H1 (cell line): Measurements from ENCODE around the gene DCP1B. TPM values are rescaled to one million over a fixed set of nuclear protein-coding genes. Genes with fewer than 3 reads are reported as not detected.

Experiments used
- CTCF ChIA-PET: fragments of 300-600 bp; sonication (Branson Sonifier 250); formaldehyde crosslinking; loops from one replicate; lab custom pipeline; 2021; ENCODE audit not compliant: partially characterized antibody; lab: Charles Lee
- POLR2A ChIA-PET: fragments of 300-600 bp; sonication (Branson Sonifier 250); formaldehyde crosslinking; loops from one replicate; lab custom pipeline; 2021; ENCODE audit warnings: inconsistent platforms; ENCODE audit not compliant: partially characterized antibody; lab: Charles Lee
- DNase-seq, 2 experiments: peaks; one replicate each; pipeline versions ENCODE4 v3.0.0 to v3.0.0-alpha.2; 2010 to 2022; ENCODE audit warnings: low spot score in 2 of 2, low read depth in 1 of 2, mixed read lengths in 1 of 2
- FAIRE-seq: peaks from 2 replicates; lab custom pipeline; 2011; peaks lifted over from hg19 to GRCh38; lab: Jason Lieb, UNC
- H2AFZ ChIP-seq: 2 replicates; pipeline ENCODE4 v1.8.1; 2012; ENCODE audit warnings: low read length, inconsistent platforms
- H2AK5ac ChIP-seq: 2 replicates; pipeline ENCODE4 v1.6.1; 2013; ENCODE audit warnings: low read depth, low read length
- H2BK120ac ChIP-seq: replicated peaks from 2 replicates; pipeline ENCODE3; 2013; ENCODE audit warnings: low read depth, low read length, inconsistent platforms
- H2BK12ac ChIP-seq: 2 replicates; pipeline ENCODE4 v1.6.1; 2013; ENCODE audit warnings: low read depth, low read length
- H2BK15ac ChIP-seq: 2 replicates; pipeline ENCODE4 v1.6.1; 2013; ENCODE audit warnings: low read length
- H2BK20ac ChIP-seq: 2 replicates; pipeline ENCODE4 v1.6.1; 2013; ENCODE audit warnings: low read length
- H2BK5ac ChIP-seq: 2 replicates; pipeline ENCODE4 v1.6.1; 2013; ENCODE audit warnings: low read depth, low read length
- H3K14ac ChIP-seq: 2 replicates; pipeline ENCODE4 v1.6.1; 2013; ENCODE audit warnings: inconsistent platforms; ENCODE audit not compliant: insufficient read length
- H3K18ac ChIP-seq: 2 replicates; pipeline ENCODE4 v1.6.1; 2013; ENCODE audit warnings: low read length; ENCODE audit errors: extremely low read depth
- H3K23ac ChIP-seq: 2 replicates; pipeline ENCODE4 v1.6.1; 2013; ENCODE audit warnings: inconsistent platforms; ENCODE audit not compliant: insufficient read length
- H3K23me2 ChIP-seq: 2 replicates; pipeline ENCODE4 v1.6.1; 2013; ENCODE audit warnings: low read depth, low read length
- H3K27ac ChIP-seq: 2 replicates; pipeline ENCODE4 v1.6.1; 2011; ENCODE audit warnings: low read depth, low read length, inconsistent platforms
- H3K27me3 ChIP-seq, 4 experiments: replicated peaks in 1 of 4; 1 replicate in 1 of 4; 2 replicates in 3 of 4; pipeline versions ENCODE4 v1.6.1 to v1.8.1; 2011 to 2013; ENCODE audit warnings: low read length in 3 of 4, mild to moderate bottlenecking in 3 of 4, inconsistent platforms in 2 of 4, mixed read lengths in 2 of 4, moderate library complexity in 1 of 4; ENCODE audit not compliant: control insufficient read depth in 3 of 4, insufficient read depth in 3 of 4; ENCODE audit errors: extremely low read depth in 1 of 4
- H3K36me3 ChIP-seq, 4 experiments: 2 replicates each; pipeline versions ENCODE4 v1.6.1 to v1.8.1; 2011 to 2013; ENCODE audit warnings: mild to moderate bottlenecking in 4 of 4, low read length in 3 of 4, moderate library complexity in 2 of 4, control low read depth in 1 of 4, inconsistent platforms in 1 of 4; ENCODE audit not compliant: insufficient read depth in 4 of 4, control insufficient read depth in 2 of 4
- H3K4ac ChIP-seq: replicated peaks from 2 replicates; pipeline ENCODE3; 2013; ENCODE audit warnings: low read length, low read depth, mixed read lengths, inconsistent platforms; ENCODE audit not compliant: insufficient read length
- H3K4me1 ChIP-seq, 4 experiments: replicated peaks in 1 of 4; 1 replicate in 1 of 4; 2 replicates in 3 of 4; pipeline versions ENCODE4 v1.6.1 to v1.8.1; 2011 to 2013; ENCODE audit warnings: low read length in 3 of 4, inconsistent platforms in 2 of 4, mixed read lengths in 1 of 4; ENCODE audit not compliant: insufficient read depth in 4 of 4, control insufficient read depth in 3 of 4
- H3K4me2 ChIP-seq, 2 experiments: 2 replicates each; pipeline versions ENCODE4 v1.6.1 to v1.8.1; 2011 to 2013; ENCODE audit warnings: low read depth in 2 of 2, low read length in 2 of 2, control low read depth in 1 of 2, inconsistent platforms in 1 of 2, mild to moderate bottlenecking in 1 of 2; ENCODE audit not compliant: insufficient read depth in 1 of 2
- H3K4me3 ChIP-seq, 4 experiments: fragments of 200-600, 300-600 bp in 1 of 4; sonication (generic), shearing (Covaris generic), sonication (Bioruptor Twin) in 1 of 4; 2 replicates each; pipeline versions ENCODE4 v1.5.1 to v1.8.1; 2011 to 2016; ENCODE audit warnings: low read length in 4 of 4, low read depth in 3 of 4, control low read depth in 2 of 4, inconsistent platforms in 2 of 4, mild to moderate bottlenecking in 2 of 4, mixed read lengths in 1 of 4, moderate library complexity in 1 of 4; ENCODE audit not compliant: insufficient read depth in 2 of 4; ENCODE audit errors: extremely low read depth in 1 of 4
- H3K56ac ChIP-seq: replicated peaks from 2 replicates; pipeline ENCODE3; 2013; ENCODE audit warnings: low read depth, mild to moderate bottlenecking, mixed read lengths, low read length, inconsistent platforms; ENCODE audit not compliant: insufficient read length
- H3K79me1 ChIP-seq: 2 replicates; pipeline ENCODE4 v1.6.1; 2013; ENCODE audit warnings: low read depth, low read length, control low read depth
- H3K79me2 ChIP-seq, 2 experiments: 2 replicates each; pipeline versions ENCODE4 v1.6.1 to v1.8.1; 2012 to 2013; ENCODE audit warnings: low read length in 2 of 2, mild to moderate bottlenecking in 2 of 2, inconsistent platforms in 1 of 2; ENCODE audit not compliant: insufficient read depth in 2 of 2, control insufficient read depth in 1 of 2
- H3K9ac ChIP-seq, 4 experiments: replicated peaks in 1 of 4; 1 replicate in 1 of 4; 2 replicates in 3 of 4; pipeline versions ENCODE4 v1.6.1 to v1.8.1; 2011 to 2013; ENCODE audit warnings: low read depth in 3 of 4, low read length in 3 of 4, control low read depth in 2 of 4, mild to moderate bottlenecking in 2 of 4, moderate library complexity in 2 of 4, inconsistent platforms in 1 of 4; ENCODE audit errors: extremely low read depth in 1 of 4
- H3K9me3 ChIP-seq, 2 experiments: 2 replicates each; pipeline versions ENCODE4 v1.6.1 to v1.8.1; 2012 to 2013; ENCODE audit warnings: mild to moderate bottlenecking in 2 of 2, moderate library complexity in 2 of 2, control low read depth in 1 of 2, inconsistent platforms in 1 of 2, low read depth in 1 of 2, low read length in 1 of 2, mixed read lengths in 1 of 2; ENCODE audit not compliant: insufficient read depth in 2 of 2
- H4K20me1 ChIP-seq, 2 experiments: replicated peaks in 1 of 2; 2 replicates each; pipeline versions ENCODE3 to v1.8.1; 2011 to 2013; ENCODE audit warnings: inconsistent platforms in 2 of 2, low read length in 2 of 2, mild to moderate bottlenecking in 1 of 2; ENCODE audit not compliant: insufficient read depth in 2 of 2, control insufficient read depth in 1 of 2
- H4K5ac ChIP-seq: 2 replicates; pipeline ENCODE4 v1.6.1; 2013; ENCODE audit warnings: low read length, low read depth, mixed read lengths, inconsistent platforms; ENCODE audit not compliant: insufficient read length
- H4K8ac ChIP-seq: 2 replicates; pipeline ENCODE4 v1.8.0; 2013; ENCODE audit warnings: mild to moderate bottlenecking, moderate library complexity, low read length, inconsistent platforms; ENCODE audit not compliant: insufficient read depth; ENCODE audit errors: extremely low read depth
- H4K91ac ChIP-seq: replicated peaks from 2 replicates; pipeline ENCODE3; 2013; ENCODE audit warnings: low read length, mixed read lengths, inconsistent platforms; ENCODE audit not compliant: insufficient read length
- BACH1 ChIP-seq: IDR thresholded peaks from 2 replicates; pipeline ENCODE4 v1.6.1; 2012; ENCODE audit warnings: low read length, improper control_type of control experiment
- CBX5 ChIP-seq: fragments of 300-800, 300-1000 bp; sonication (generic); IDR thresholded peaks from 2 replicates; pipeline ENCODE4 v1.7.1; 2016; ENCODE audit warnings: antibody characterized with exemption, low read length, low read depth
- EZH2 ChIP-seq: fragments of 200-600 bp; sonication (generic); IDR thresholded peaks from 2 replicates; pipeline ENCODE4 v1.7.1; 2012; ENCODE audit warnings: low read depth, mild to moderate bottlenecking, moderate library complexity, low read length, inconsistent platforms; ENCODE audit not compliant: severe bottlenecking
- HDAC2 ChIP-seq, 2 experiments: fragments of 300-600 bp in 1 of 2; sonication (generic) in 1 of 2; IDR thresholded peaks; 2 replicates each; pipeline ENCODE4 v1.6.1; 2011 to 2012; ENCODE audit warnings: low read depth in 2 of 2, low read length in 2 of 2, mild to moderate bottlenecking in 2 of 2, moderate library complexity in 2 of 2, borderline replicate concordance in 1 of 2, inconsistent platforms in 1 of 2
- HDAC6 ChIP-seq: IDR thresholded peaks from one replicate; pipeline ENCODE4 v1.7.1; 2012; ENCODE audit warnings: low read depth, mild to moderate bottlenecking, inconsistent platforms, low read length, moderate library complexity
- JUN ChIP-seq: IDR thresholded peaks from 2 replicates; pipeline ENCODE4 v1.6.1; 2011; ENCODE audit warnings: low read depth, mild to moderate bottlenecking, improper control_type of control experiment, low read length
- JUND ChIP-seq: IDR thresholded peaks from 2 replicates; pipeline ENCODE4 v1.6.1; 2011; ENCODE audit warnings: mild to moderate bottlenecking, improper control_type of control experiment, low read length
- KDM5A ChIP-seq: fragments of 200-600 bp; IDR thresholded peaks from 2 replicates; pipeline ENCODE4 v1.7.1; 2012; ENCODE audit warnings: mild to moderate bottlenecking, low read length, inconsistent platforms, mixed read lengths
- RAD21 ChIP-seq, 2 experiments: IDR thresholded peaks in 1 of 2; conservative IDR thresholded peaks in 1 of 2; 2 replicates each; pipeline ENCODE4 v1.6.1; 2011; ENCODE audit warnings: low read depth in 2 of 2, low read length in 2 of 2, improper control_type of control experiment in 1 of 2, inconsistent platforms in 1 of 2, mild to moderate bottlenecking in 1 of 2, moderate library complexity in 1 of 2
- RNF2 ChIP-seq: fragments of 200-900, 300-1000 bp; sonication (generic); IDR thresholded peaks from 2 replicates; pipeline ENCODE4 v1.7.1; 2016; ENCODE audit warnings: borderline replicate concordance, low read depth, mild to moderate bottlenecking, antibody characterized with exemption, low read length; ENCODE audit not compliant: poor library complexity, severe bottlenecking; ENCODE audit errors: missing control alignments
- ZNF274 ChIP-seq: IDR thresholded peaks from 2 replicates; pipeline ENCODE4 v1.7.0; 2012; ENCODE audit warnings: low read length, borderline replicate concordance; ENCODE audit errors: extremely low read depth
- WGBS, 2 experiments: shearing (Covaris generic) in 1 of 2; methylation state at CpG; one replicate each; pipeline versions ENCODE4 v1.1.6 to v1.1.7; 2013 to 2015; ENCODE audit warnings: low lambda C conversion rate in 2 of 2, mixed read lengths in 2 of 2, inconsistent platforms in 1 of 2, low coverage in 1 of 2, missing lambda C conversion rate in 1 of 2; ENCODE audit not compliant: insufficient replicate concordance in 2 of 2, insufficient coverage in 1 of 2, insufficient read length in 1 of 2; ENCODE audit errors: extremely low coverage in 1 of 2, missing lambda C conversion rate in 1 of 2; 5-methylcytosine and 5-hydroxymethylcytosine counted together
- polyA plus RNA-seq, 7 experiments: library from polyadenylated mRNA; depleted of rRNA in 3 of 7; stranded (reverse) in 5 of 7; unstranded in 2 of 7; fragments of >200 nt in 5 of 7; fragments of 200-250 nt in 2 of 7; gene quantifications; 1 replicate in 5 of 7; 2 replicates in 1 of 7; 4 replicates in 1 of 7; pipeline versions ENCODE4 v1.2.1 to v1.2.3, GENCODE V29; 2011 to 2013; ENCODE audit warnings: missing spikeins in 2 of 7, mixed read lengths in 2 of 7
- total RNA-seq: library from RNA; stranded (reverse); fragmentation: NEBNext Ultra II Directional; extraction: Animal tissue kit (Norgen Biotek cat#: 25700); gene quantifications from 2 replicates; pipeline ENCODE4 v1.2.1, GENCODE V29; 2021

DCP1B gene
- total and polyA plus RNA-seq, 2 of the 8 experiments (the other 6 are each of a cell fraction or from before 2014, with no cell fraction given) = 14.8 to 29.0 TPM

DNA sequence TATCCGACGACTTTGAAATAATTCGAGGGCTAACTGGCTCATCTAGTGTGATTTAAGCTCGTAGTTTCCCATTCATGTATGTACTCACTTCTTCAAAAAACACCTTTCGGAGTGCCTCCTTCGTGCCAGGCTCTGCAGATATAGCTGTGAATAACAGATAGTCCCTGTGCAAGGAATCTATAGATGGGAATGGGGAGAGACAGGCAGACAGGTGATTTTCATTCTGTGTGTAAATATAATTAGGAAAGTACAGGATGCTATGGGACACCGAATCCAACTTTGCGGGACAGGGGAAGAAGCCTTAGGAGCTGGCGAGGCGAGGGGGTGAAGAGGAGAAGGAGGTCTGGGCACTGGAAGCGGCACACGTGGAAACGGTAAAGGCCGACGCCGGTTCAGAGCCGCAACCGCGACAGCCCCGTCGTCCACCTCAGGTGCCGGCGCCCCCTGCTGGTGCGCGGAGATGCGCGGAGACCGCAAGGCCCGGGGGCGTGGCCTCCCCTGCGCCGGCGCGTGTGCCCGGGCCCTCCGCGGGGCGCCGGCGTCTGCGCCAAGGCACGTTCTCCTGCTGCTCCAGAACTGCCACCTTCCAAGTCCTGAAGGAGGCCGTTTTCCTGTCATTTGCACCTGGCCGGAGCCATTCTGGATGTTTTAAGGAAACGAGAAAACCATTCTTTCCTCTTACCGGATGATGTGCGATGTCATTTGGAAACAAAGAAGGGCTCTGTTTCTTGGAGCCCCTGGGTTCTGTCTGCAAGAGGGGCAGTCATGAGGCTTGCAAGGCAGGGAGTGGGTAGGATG lies 30.6 kb upstream of the DCP1B start:
- Histone ChIP-seq H2AK5ac (no peak overlapping the region), H3K9ac (no peak overlapping the region), H3K23me2 (no peaks in the 10 kb centered on the region), H2BK5ac (no peak overlapping the region), H4K20me1 (no peaks in the 10 kb centered on the region), H3K27ac (no peak overlapping the region), H2BK120ac (no peak overlapping the region), H2BK20ac (no peak overlapping the region), H3K27me3 (peaks cover 0 to 23% (median 16%) of the 10 kb centered on the region in 4 experiments; a peak in 6 of 7 replicates), H3K23ac (no peak overlapping the region), H3K36me3 (no peaks in the 10 kb centered on the region), H4K8ac (no peak overlapping the region), H3K79me1 (no peaks in the 10 kb centered on the region), H2BK15ac (peak overlapping the region; percentile 84; the same call in 1 of the 2 replicates), H4K5ac (no peak overlapping the region), H3K18ac (peak overlapping the region; percentile 29; the same call in 1 of the 2 replicates), H3K4ac (no peak overlapping the region), H2BK12ac (no peak overlapping the region), H3K79me2 (no peaks in the 10 kb centered on the region), H3K4me3 (peak overlapping the region in 3 of 4 experiments; percentile 15 to 50 (median 27); a peak in 5 of 8 replicates), H2AFZ (peak overlapping the region; percentile 78), H3K9me3 (no peaks in the 10 kb centered on the region), H3K14ac (no peak overlapping the region), H3K4me1 (peaks cover 0 to 3% (median 1%) of the 10 kb centered on the region in 4 experiments; a peak in 2 of 7 replicates), H3K4me2 (peak overlapping the region; percentile 26 to 64), H3K56ac (no peak overlapping the region), H4K91ac (no peak overlapping the region)
- DNase-seq = peak; percentile 67 to 95
- no peak for FAIRE-seq
- 17% methylated on average over 47 of the region's 47 CpGs; no CpG with 5 or more reads in 1 of the 2 experiments for WGBS, 2 experiments
- POLR2A ChIA-PET = no interaction called here
- CTCF ChIA-PET = interaction anchor here (0.6 to 4.3 kb wide), 14 partner anchors 9 to 930 kb away, joined by 3 to 33 read pairs (median 4); no protein-coding TSS in a partner anchor
- no peak for TF ChIP-seq RNF2
- TF ChIP-seq JUN = no peak
- no peak for TF ChIP-seq JUND
- no peak for TF ChIP-seq HDAC2 (IDR thresholded peaks at IDR 0.05; ENCODE audit: borderline replicate concordance in 1 of 2, low read depth in 2 of 2, low read length in 2 of 2)
- TF ChIP-seq KDM5A = no peak
- peak; percentile 67 to 80 for TF ChIP-seq RAD21 (IDR thresholded peaks at IDR 0.05 in 1 of 2, conservative IDR thresholded peaks at IDR 0.05 in 1 of 2; ENCODE audit: low read depth in 2 of 2, low read length in 2 of 2)
- TF ChIP-seq CBX5 = no peak
- TF ChIP-seq EZH2 = no peak
- TF ChIP-seq HDAC6 = no peak
- no peak for TF ChIP-seq ZNF274
- TF ChIP-seq BACH1 = no peak
